Fibroblast of gingiva (primary cell): Measurements from ENCODE around the gene IFT25.
A peak's percentile ranks its signal among the peaks of the same experiment; 100 is the strongest.

ENCODE experiments used
- DNase-seq: peaks from one replicate; pipeline ENCODE4 v3.0.0-alpha.2; 2011; ENCODE audit warnings: low read depth

Gene IFT25

GRCh38 chr1:53957194-53957818 lies 11.8 kb upstream of the IFT25 start:
- DNase-seq = no peak

GRCh38 chr1:53956308-53957168 lies 11.0 kb upstream of the IFT25 start:
- DNase-seq = peak; percentile 19

- no peak for DNase-seq
These were observed 8.6 kb upstream of the IFT25 start for GRCh38 chr1:53954128-53954527.

- no peak for DNase-seq
These were observed 6.2 kb upstream of the IFT25 start for GRCh38 chr1:53951697-53952096.

- DNase-seq = peak; percentile 29
These were observed 3.8 kb upstream of the IFT25 start for GRCh38 chr1:53949023-53949990.

- DNase-seq = peak; percentile 40
These were observed 2.8 kb upstream of the IFT25 start for GRCh38 chr1:53948291-53948690.

- DNase-seq = no peak
These were observed 1.8 kb upstream of the IFT25 start for GRCh38 chr1:53947172-53947907.

GRCh38 chr1:53946252-53947171 lies 1.0 kb upstream of the IFT25 start, which contains the start of gene LRRC42:
Gene LRRC42, plus strand, starts transcription at chr1:53946350. Its CDS starts 5,650 bp downstream, at chr1:53952000.
- DNase-seq = no peak

GRCh38 chr1:53945183-53945432 lies 391 bp downstream of the IFT25 start:
- no peak for DNase-seq

GRCh38 chr1:53944469-53945182 lies 873 bp downstream of the IFT25 start:
- DNase-seq = no peak

GRCh38 chr1:53943490-53944043 lies 1.9 kb downstream of the IFT25 start:
- no peak for DNase-seq

- DNase-seq = no peak
These were observed 2.4 kb downstream of the IFT25 start for GRCh38 chr1:53943090-53943489.

GRCh38 chr1:53942127-53942957 lies 3.2 kb downstream of the IFT25 start:
- DNase-seq = no peak

GRCh38 chr1:53938136-53938830 lies 7.2 kb downstream of the IFT25 start:
- no peak for DNase-seq

- no peak for DNase-seq
These were observed 9.1 kb downstream of the IFT25 start for GRCh38 chr1:53936430-53936829.

- no peak for DNase-seq
These were observed 11.2 kb downstream of the IFT25 start for GRCh38 chr1:53934170-53934765.

- no peak for DNase-seq
These were observed 14.0 kb downstream of the IFT25 start for GRCh38 chr1:53931523-53931922.

GRCh38 chr1:53930932-53931331 lies 14.6 kb downstream of the IFT25 start:
- DNase-seq = no peak
